Large intestine (tissue), 3 donors: ENCODE measurements around the gene PIAS4. TPM values are rescaled to one million over a fixed set of nuclear protein-coding genes. Genes with fewer than 3 reads are reported as not detected.
"Not testable (repeated sequence)": the region's sequence is repeated elsewhere in the genome, so short reads cannot be mapped to it uniquely, and the experiment has no call there.

Experiments used
- DNase-seq, 2 donors: peaks; one replicate each; pipeline versions ENCODE4 v3.0.0 to v3.0.0-alpha.2; 2013
- H3K27ac ChIP-seq: one replicate; pipeline ENCODE4 v1.5.1; 2013; ENCODE audit warnings: low read length
- H3K27me3 ChIP-seq: 2 replicates; pipeline ENCODE4 v1.6.1; 2013; ENCODE audit warnings: low read length; ENCODE audit not compliant: control insufficient read depth, insufficient read depth
- H3K36me3 ChIP-seq: 2 replicates; pipeline ENCODE4 v1.6.1; 2013; ENCODE audit warnings: low read length; ENCODE audit not compliant: control insufficient read depth, insufficient read depth
- H3K4me1 ChIP-seq: one replicate; pipeline ENCODE4 v1.6.1; 2013; ENCODE audit warnings: low read length; ENCODE audit not compliant: control insufficient read depth, insufficient read depth
- H3K4me3 ChIP-seq: one replicate; pipeline ENCODE4 v1.5.1; 2013; ENCODE audit warnings: low read length
- H3K9me3 ChIP-seq: one replicate; pipeline ENCODE4 v1.6.1; 2013; ENCODE audit warnings: mild to moderate bottlenecking, low read depth, low read length, moderate library complexity; ENCODE audit not compliant: control insufficient read depth
- WGBS: methylation state at CpG from one replicate; pipeline ENCODE4 v1.1.5; 2013; ENCODE audit warnings: low lambda C conversion rate; ENCODE audit not compliant: insufficient coverage; 5-methylcytosine and 5-hydroxymethylcytosine counted together
- polyA plus RNA-seq: library from polyadenylated mRNA; unstranded; fragments of 120-200 nt; gene quantifications from one replicate; pipeline ENCODE4 v1.2.1, GENCODE V29; 2013

Gene PIAS4
- polyA plus RNA-seq, 1 donor: 26.8 TPM

DNA sequence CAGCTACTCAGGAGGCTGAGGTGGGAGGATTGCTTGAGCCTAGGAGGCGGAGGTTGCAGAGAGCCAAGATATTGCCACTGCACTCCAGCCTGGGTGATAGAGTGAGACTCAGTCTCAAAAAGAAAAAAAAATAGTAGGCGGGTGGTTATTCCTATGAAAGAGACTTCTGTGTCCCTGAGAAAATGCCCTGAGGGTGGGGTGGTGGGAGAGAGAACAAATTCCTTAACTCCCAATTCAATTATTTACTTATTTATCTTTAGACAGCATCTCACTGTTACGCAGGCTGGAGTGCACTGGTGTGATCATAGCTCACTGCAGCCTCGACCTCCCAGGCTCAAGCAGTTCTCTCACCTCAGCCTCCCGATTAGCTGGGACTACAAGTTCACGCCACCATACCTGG, 11.9 kb upstream of the PIAS4 start:
- Histone ChIP-seq H3K9me3 (no peaks in the 10 kb centered on the region), H3K4me1 (no peaks in the 10 kb centered on the region), H3K36me3 (no peaks in the 10 kb centered on the region), H3K27me3 (no peaks in the 10 kb centered on the region), H3K4me3 (no peak overlapping the region), H3K27ac (no peak overlapping the region)
- no peak for DNase-seq
- WGBS: no CpG with 5 or more reads among the region's 6 CpGs

DNA sequence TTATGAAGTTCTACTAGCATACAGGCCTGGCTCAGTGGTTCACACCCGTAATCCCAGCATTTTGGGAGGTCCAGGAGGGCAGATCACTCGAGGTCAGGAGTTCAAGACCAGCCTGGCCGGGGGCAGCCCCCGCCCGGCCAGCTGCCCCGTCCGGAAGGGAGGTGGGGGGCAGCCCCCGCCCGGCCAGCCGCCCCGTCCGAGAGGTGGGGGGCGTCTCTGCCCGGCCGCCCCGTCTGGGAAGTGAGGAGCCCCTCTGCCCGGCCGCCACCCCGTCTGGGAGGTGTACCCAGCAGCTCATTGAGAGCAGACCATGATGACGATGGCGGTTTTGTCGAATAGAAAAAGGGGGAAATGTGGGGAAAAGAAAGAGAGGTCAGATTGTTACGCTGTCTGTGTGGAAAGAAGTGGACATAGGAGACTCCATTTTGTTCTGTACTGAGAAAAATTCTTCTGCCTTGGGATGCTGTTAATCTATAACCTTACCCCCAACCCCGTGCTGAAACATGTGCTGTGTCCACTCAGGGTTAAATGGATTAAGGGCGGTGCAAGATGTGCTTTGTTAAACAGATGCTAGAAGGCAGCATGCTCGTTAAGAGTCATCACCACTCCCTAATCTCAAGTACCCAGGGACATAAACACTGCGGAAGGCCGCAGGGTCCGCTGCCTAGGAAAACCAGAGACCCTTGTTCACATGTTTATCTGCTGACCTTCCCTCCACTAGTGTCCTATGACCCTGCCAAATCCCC, 8.7 kb upstream of the PIAS4 start:
- DNase-seq, H3K4me3 ChIP-seq, H3K9me3 ChIP-seq, H3K4me1 ChIP-seq, H3K36me3 ChIP-seq, H3K27me3 ChIP-seq, H3K27ac ChIP-seq: not testable (repeated sequence)
- 89% methylated on average over 3 of the region's 29 CpGs for WGBS

DNA sequence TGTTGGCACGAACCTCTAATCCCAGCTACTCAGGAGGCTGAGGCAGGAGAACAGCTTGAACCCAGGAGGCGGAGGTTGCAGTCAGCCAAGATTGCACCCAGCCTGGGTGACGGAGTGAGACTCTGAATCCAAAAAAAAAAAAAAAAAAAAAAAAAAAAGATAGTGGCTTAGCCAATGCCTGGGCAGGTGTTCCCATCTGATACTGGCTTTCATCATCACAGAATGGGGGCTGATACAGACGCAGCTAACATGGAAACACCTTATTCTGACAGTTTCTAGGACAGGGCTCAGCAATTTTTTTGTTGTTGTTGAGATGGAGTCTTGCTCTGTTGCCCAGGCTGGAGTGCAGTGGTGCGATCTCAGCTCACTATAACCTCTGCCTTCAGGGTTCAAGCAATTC, 6.7 kb upstream of the PIAS4 start:
- no CpG with 5 or more reads among the region's 5 CpGs for WGBS
- not testable (repeated sequence) for H3K4me1 ChIP-seq

DNA sequence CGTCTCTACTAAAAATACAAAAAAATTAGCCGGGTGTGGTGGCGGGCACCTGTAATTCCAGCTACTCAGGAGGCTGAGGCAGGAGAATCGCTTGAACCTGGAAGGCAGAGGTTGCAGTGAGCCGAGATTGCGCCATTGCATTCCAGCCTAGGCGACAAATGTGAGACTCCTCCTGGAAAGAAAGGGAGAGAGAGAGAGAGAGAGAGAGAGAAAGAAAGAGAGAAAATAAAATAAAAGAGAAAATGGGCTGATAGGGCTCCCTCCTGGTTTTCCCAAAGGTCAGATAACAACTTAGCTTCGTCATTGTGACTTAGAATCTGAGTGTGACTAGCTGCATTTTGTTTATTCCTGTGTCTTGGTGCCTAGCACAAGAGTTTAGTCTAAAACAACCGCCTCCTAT, 2.1 kb upstream of the PIAS4 start:
- not testable (repeated sequence) for DNase-seq, H3K4me3 ChIP-seq, H3K27me3 ChIP-seq, H3K27ac ChIP-seq, H3K36me3 ChIP-seq, H3K9me3 ChIP-seq
- 100% methylated on average over 1 of the region's 9 CpGs for WGBS
- H3K4me1 ChIP-seq: peaks cover 19% of the 10 kb centered on the region

More for the DNA sequence above, 6.7 kb upstream of the PIAS4 start:
- H3K4me3 ChIP-seq, H3K27me3 ChIP-seq, H3K36me3 ChIP-seq, H3K27ac ChIP-seq, DNase-seq, H3K9me3 ChIP-seq: not testable (repeated sequence)

DNA sequence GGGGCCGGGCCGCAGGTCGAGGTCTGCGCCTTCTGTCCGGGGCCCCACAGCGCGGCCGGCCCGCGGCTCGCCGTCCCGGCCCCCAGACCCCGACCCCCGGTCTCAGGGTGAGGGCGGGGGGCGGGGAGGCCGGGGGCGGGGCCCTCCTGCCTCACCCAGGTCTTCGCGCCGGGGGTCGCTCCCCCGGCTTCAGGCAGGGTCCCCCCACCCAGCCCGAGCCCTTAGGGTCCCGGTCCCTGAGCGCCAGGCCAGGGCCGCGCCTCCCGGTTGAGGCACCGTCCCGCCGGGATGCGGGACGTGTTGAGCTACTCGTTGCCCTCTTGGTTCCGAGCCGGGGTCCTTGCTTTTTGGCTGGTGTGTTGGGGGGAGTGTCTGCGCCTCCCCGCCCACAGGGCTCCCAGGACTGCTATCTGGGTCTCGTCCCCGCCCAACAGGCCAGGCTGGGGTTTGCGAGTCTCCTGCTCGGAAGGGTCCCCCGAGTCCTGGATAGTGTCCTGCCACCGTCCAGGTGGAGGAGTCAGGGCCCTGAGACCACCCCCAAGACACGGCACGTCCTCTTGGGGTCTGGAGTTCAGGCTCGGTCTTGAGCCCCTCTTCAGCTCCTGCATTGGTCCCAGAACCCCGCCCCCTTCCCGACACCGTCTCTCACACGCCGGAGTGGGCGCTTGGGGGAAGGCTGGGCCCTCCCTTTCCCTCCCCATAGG, 452 bp downstream of the PIAS4 start:
- Histone ChIP-seq H3K27me3 (no peaks in the 10 kb centered on the region), H3K27ac (no peak overlapping the region), H3K9me3 (no peaks in the 10 kb centered on the region), H3K4me3 (peak overlapping the region; percentile 98), H3K36me3 (peaks cover 15% of the 10 kb centered on the region), H3K4me1 (peaks cover 32% of the 10 kb centered on the region)
- DNase-seq: peak in 1 of 2 donors; percentile 42
- no CpG with 5 or more reads among the region's 55 CpGs for WGBS

DNA sequence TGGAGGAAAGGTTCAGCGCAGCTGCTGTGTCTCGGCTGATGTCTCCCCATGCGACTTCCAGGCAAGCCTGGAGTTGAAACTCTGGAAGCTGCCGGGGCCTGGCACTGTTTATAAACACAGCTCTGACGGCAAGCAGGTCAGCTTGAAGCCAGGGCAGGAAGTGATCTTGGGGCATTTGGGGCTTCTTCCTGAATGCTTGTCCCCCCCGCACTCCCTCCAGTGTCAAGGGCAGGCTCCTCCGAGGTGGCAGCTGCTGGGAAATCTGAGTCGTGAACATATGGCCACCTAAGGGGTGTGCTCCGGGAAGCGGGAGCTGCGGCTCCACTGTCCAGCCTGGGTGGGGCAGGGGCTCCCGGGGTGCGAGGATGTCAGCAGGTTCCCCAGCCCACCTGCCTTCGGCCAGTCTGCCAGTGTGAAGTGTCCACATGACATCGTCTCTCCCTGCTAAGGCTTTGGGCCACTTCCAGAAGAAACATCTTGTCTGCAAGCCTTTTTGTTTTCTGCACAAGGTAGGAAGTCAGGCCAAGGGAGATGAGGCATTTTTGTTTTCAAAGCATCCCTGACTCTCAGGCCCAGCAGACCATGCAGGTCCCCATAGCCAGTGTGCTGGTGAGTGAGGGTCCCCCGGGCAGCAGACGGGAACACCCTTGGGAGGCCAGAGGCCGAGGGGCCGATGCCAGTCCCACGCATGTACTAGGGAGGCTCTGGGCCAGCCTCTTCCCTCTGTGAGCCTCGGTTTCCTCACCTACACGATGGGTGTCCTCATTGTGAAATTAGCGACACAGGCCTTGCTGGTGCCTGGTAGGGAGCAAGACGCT, 2.7 kb downstream of the PIAS4 start:
- Histone ChIP-seq H3K9me3 (no peaks in the 10 kb centered on the region), H3K4me1 (peaks cover 38% of the 10 kb centered on the region), H3K4me3 (peak overlapping the region; percentile 0), H3K27me3 (no peaks in the 10 kb centered on the region), H3K27ac (no peak overlapping the region), H3K36me3 (peaks cover 37% of the 10 kb centered on the region)
- WGBS: no CpG with 5 or more reads among the region's 24 CpGs
- no peak for DNase-seq

DNA sequence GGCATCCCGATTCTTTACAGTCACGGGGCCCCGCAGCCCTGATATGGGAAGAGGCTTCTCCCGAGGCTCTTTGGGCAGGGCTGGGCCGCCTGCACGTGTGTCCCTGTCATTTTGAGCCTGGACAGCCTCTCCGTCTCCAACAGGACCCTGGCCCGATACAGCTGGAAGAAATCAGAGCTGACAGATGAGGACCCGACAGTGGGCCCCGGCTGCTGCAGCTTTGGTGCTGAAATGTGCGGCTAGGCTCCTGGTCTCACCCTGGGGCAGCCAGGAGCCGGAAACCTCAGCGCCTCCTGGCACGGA, 3.2 kb downstream of the PIAS4 start:
- no CpG with 5 or more reads among the region's 14 CpGs for WGBS
- no peak for DNase-seq
- no peaks in the 10 kb centered on the region for H3K27me3 ChIP-seq
- no peak overlapping the region for H3K4me3 ChIP-seq
- no peaks in the 10 kb centered on the region for H3K9me3 ChIP-seq
- peaks cover 41% of the 10 kb centered on the region for H3K36me3 ChIP-seq
- H3K27ac ChIP-seq: no peak overlapping the region
- peaks cover 44% of the 10 kb centered on the region for H3K4me1 ChIP-seq

DNA sequence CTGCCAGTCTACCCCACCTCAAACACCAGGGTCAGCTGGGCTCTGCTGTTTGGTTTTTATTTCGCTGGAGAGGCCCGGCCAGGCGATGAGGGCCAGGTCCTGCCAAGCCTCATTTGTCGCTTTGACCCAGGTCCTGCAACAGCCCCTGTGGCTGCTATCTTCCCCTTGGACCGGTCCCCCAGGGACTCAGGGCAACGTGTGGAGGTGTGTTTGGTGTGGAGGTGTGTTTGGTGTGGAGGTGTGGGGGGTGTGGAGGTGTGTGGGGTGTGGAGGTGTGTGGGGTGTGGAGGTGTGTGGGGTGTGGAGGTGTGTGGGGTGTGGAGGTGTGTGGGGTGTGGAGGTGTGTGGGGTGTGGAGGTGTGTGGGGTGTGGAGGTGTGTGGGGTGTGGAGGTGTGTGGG, 3.9 kb downstream of the PIAS4 start:
- not testable (repeated sequence) for H3K4me3 ChIP-seq, H3K27ac ChIP-seq
- no CpG with 5 or more reads among the region's 6 CpGs for WGBS

DNA sequence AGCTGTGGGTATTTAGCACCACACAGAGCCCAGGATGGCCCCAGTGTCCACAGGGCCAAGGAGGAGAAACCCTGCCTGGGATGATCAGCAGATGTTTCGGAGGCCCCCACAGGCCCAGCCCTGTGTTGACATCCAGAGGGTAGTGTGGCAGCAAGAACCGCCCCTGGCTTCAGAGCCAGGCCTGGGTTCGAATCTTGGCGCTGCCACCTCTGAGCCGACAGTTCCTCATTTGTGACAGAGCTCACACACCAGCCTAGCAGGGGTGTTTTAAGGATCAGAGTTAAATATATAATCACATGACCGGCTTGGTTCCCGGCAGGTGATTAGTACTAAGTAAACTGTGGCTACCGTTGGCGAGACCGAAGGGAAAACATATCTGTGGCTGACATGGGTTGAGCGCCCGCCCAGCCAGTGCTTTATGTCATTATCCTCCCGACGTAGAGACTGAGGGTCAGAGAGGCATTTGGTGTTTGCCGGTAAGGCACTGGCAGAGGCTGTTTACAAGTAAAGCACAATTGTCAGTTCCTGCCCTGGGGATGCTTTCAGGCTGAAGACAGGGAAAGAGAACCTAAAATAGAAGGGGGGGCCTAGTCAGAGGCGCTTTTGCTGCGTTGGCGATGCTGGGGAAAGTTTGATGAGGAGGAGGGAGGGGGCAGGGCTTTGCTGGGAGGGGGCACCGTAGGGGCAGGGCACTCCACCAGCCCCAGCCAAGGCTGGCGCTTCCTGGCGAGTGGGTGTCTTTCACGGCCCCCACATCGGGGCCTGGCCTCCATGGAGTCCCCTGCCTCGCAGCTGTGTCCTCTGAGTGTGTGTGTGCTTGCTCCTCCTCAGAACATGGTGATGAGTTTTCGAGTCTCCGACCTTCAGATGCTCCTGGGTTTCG, 4.8 kb downstream of the PIAS4 start:
- peaks cover 48% of the 10 kb centered on the region for H3K4me1 ChIP-seq
- H3K27me3 ChIP-seq: no peaks in the 10 kb centered on the region
- peak in 1 of 2 donors; percentile 65 for DNase-seq
- H3K27ac ChIP-seq: no peak overlapping the region
- H3K4me3 ChIP-seq: no peak overlapping the region
- no peaks in the 10 kb centered on the region for H3K9me3 ChIP-seq
- no CpG with 5 or more reads among the region's 27 CpGs for WGBS
- peaks cover 57% of the 10 kb centered on the region for H3K36me3 ChIP-seq

More for the DNA sequence above, 3.9 kb downstream of the PIAS4 start:
- Histone ChIP-seq H3K4me1 (peaks cover 48% of the 10 kb centered on the region), H3K36me3 (peaks cover 48% of the 10 kb centered on the region)
- DNase-seq, H3K9me3 ChIP-seq, H3K27me3 ChIP-seq: not testable (repeated sequence)
